Ishikawa (cell line): Measurements from ENCODE around the gene COX19.

Experiments
- CEBPB ChIP-seq: IDR thresholded peaks from 2 replicates; pipeline ENCODE4 v1.6.1; 2012
- CREB1 ChIP-seq: IDR thresholded peaks from 2 replicates; pipeline ENCODE4 v1.6.1; 2012; ENCODE audit warnings: low read depth
- EGR1 ChIP-seq: IDR thresholded peaks from 2 replicates; pipeline ENCODE4 v1.6.1; 2012
- EP300 ChIP-seq: IDR thresholded peaks from 2 replicates; pipeline ENCODE4 v1.6.1; 2012; ENCODE audit warnings: borderline replicate concordance
- FOXM1 ChIP-seq: IDR thresholded peaks from 2 replicates; pipeline ENCODE4 v1.6.1; 2012; ENCODE audit warnings: low read depth, borderline replicate concordance
- NFIC ChIP-seq: IDR thresholded peaks from 2 replicates; pipeline ENCODE4 v1.6.1; 2012
- RAD21 ChIP-seq: IDR thresholded peaks from 2 replicates; pipeline ENCODE4 v1.6.1; 2012; ENCODE audit warnings: low read depth
- TAF1 ChIP-seq: IDR thresholded peaks from 2 replicates; pipeline ENCODE4 v1.6.1; 2012; ENCODE audit warnings: low read depth, mild to moderate bottlenecking
- TCF12 ChIP-seq: IDR thresholded peaks from 2 replicates; pipeline ENCODE4 v1.6.1; 2012; ENCODE audit warnings: low read depth
- TEAD4 ChIP-seq: IDR thresholded peaks from 2 replicates; pipeline ENCODE4 v1.6.1; 2012
- YY1 ChIP-seq: IDR thresholded peaks from 2 replicates; pipeline ENCODE4 v1.6.1; 2012; ENCODE audit warnings: low read depth
- ZBTB7A ChIP-seq: IDR thresholded peaks from 2 replicates; pipeline ENCODE4 v1.6.1; 2012; ENCODE audit warnings: low read depth
- TF ChIP-seq, protein P1 (sequence below): IDR thresholded peaks from 2 replicates; pipeline ENCODE4 v1.6.1; 2012; ENCODE audit warnings: low read depth, mild to moderate bottlenecking
- TF ChIP-seq, protein P2 (sequence below): IDR thresholded peaks from 2 replicates; pipeline ENCODE4 v1.6.1; 2012
- TF ChIP-seq, protein P3 (sequence below): IDR thresholded peaks from 2 replicates; pipeline ENCODE4 v1.6.1; 2012

Gene COX19

DNA sequence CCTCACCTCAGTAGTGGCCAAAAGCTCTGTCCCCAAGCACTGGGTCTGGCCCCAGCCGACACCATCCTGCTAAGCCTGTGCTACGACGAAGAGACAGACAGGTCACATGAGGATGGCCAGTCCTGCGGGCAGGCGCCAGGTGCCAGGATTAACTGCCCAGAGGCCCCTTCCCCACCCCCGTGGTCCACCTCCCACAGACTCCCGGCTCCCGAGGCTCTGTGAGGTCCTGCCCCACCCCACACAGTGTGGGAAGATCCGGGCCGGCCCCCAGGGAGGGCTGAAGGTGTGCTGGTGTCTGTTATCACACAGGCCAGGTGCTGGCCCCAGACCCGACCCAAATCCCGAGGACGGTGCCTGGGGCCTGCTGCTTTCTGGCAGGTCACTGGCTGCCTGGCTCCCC, 34.9 kb upstream of the COX19 start:
- TF ChIP-seq YY1 (no peak), EP300 (no peak), NFIC (no peak), TCF12 (no peak), TEAD4 (no peak), RAD21 (no peak), ZBTB7A (no peak), FOXM1 (no peak), CREB1 (no peak), TAF1 (no peak), EGR1 (no peak), CEBPB (no peak)
- TF ChIP-seq, protein P1, sequence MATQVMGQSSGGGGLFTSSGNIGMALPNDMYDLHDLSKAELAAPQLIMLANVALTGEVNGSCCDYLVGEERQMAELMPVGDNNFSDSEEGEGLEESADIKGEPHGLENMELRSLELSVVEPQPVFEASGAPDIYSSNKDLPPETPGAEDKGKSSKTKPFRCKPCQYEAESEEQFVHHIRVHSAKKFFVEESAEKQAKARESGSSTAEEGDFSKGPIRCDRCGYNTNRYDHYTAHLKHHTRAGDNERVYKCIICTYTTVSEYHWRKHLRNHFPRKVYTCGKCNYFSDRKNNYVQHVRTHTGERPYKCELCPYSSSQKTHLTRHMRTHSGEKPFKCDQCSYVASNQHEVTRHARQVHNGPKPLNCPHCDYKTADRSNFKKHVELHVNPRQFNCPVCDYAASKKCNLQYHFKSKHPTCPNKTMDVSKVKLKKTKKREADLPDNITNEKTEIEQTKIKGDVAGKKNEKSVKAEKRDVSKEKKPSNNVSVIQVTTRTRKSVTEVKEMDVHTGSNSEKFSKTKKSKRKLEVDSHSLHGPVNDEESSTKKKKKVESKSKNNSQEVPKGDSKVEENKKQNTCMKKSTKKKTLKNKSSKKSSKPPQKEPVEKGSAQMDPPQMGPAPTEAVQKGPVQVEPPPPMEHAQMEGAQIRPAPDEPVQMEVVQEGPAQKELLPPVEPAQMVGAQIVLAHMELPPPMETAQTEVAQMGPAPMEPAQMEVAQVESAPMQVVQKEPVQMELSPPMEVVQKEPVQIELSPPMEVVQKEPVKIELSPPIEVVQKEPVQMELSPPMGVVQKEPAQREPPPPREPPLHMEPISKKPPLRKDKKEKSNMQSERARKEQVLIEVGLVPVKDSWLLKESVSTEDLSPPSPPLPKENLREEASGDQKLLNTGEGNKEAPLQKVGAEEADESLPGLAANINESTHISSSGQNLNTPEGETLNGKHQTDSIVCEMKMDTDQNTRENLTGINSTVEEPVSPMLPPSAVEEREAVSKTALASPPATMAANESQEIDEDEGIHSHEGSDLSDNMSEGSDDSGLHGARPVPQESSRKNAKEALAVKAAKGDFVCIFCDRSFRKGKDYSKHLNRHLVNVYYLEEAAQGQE, result no peak
- TF ChIP-seq, protein P2, sequence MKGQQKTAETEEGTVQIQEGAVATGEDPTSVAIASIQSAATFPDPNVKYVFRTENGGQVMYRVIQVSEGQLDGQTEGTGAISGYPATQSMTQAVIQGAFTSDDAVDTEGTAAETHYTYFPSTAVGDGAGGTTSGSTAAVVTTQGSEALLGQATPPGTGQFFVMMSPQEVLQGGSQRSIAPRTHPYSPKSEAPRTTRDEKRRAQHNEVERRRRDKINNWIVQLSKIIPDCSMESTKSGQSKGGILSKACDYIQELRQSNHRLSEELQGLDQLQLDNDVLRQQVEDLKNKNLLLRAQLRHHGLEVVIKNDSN, result no peak
- TF ChIP-seq, protein P3, sequence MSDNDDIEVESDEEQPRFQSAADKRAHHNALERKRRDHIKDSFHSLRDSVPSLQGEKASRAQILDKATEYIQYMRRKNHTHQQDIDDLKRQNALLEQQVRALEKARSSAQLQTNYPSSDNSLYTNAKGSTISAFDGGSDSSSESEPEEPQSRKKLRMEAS, result no peak

DNA sequence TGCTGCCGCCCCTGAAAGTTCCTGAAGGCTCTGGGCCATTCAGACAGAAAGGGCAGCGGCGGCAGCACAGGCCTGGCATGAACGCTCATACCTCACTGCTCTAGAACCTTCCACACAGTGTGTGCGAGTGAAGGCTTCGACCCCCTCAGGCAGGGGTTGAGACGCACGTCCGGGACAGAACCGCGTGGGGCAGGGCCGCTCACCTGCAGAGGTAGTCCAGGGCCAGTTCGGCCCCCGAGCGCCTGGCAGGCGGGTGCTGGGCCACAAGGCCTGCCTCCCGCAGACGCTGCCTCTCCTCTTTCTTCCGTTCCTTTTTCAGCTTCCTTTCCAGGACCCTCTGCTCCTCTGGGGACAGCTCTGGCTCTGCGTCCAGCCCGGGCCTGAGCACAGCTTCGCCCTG, 34.4 kb upstream of the COX19 start:
- TF ChIP-seq, protein P1, result no peak
- TF ChIP-seq YY1 (no peak), ZBTB7A (no peak), NFIC (no peak), EP300 (no peak), TAF1 (no peak), RAD21 (no peak), TCF12 (no peak), TEAD4 (no peak), FOXM1 (no peak), CREB1 (no peak)
- TF ChIP-seq, protein P3, result no peak
- TF ChIP-seq, protein P2, result no peak

- TF ChIP-seq RAD21 (no peak), CEBPB (no peak), CREB1 (no peak), TCF12 (no peak), ZBTB7A (no peak), FOXM1 (no peak), NFIC (no peak), TEAD4 (no peak), YY1 (no peak), TAF1 (no peak), EP300 (no peak), EGR1 (no peak)
- TF ChIP-seq, protein P1, result no peak
- TF ChIP-seq, protein P3, result no peak
- TF ChIP-seq, protein P2, result no peak
Observed at GRCh38 chr7:1008733-1009363, 33.5 kb upstream of the COX19 start.

GRCh38 chr7:1007901-1008300, 32.6 kb upstream of the COX19 start:
- TF ChIP-seq ZBTB7A (no peak), CREB1 (no peak), TAF1 (no peak), YY1 (no peak), FOXM1 (no peak), RAD21 (no peak), NFIC (no peak), EP300 (no peak), EGR1 (no peak), CEBPB (no peak), TEAD4 (no peak), TCF12 (no peak)
- TF ChIP-seq, protein P3, result no peak
- TF ChIP-seq, protein P2, result no peak
- TF ChIP-seq, protein P1, result no peak
